ENCODE results near the gene LRRC4C. TPM values are rescaled to one million over a fixed set of nuclear protein-coding genes. Genes with fewer than 3 reads are reported as not detected.

Gene LRRC4C
- total RNA-seq, 1 experiment from 2014 or later, result not detected

DNA sequence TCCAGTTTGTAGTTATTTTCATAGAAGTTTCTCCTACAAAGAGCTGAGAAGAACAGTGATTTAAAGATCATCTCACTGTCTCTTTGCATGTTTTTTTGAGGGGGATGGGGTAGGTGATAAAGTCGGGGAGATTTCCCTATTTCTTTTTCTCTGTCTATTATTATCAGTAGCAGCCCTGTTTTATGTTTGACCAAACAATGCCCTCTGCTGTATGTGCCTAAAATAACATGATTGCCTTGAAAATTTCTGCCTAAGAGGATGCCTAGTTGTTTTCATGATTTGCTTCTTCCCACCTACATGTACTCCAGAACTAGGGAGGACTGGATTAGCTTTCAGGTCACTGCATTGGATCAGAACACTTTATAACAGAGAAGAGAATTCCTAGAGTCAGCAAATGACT is 1330.2 kb downstream of the LRRC4C start:
- no peak overlapping the region for H3K4me3 ChIP-seq (ENCODE audit: low read length)
- H3K36me3 ChIP-seq (ENCODE audit: low read depth, low read length), result no peaks in the 10 kb centered on the region
- POLR2A ChIA-PET (ENCODE audit: unreplicated experiment), result no interaction called here
- no TSS peak for BruUV-seq (replicated peaks)
- 0 out of 2 replicates have a peak, but pooled peaks cover 7% of the 10 kb centered on the region for H3K27me3 ChIP-seq (ENCODE audit: low read length)
- H2AFZ ChIP-seq (ENCODE audit: low read length), result no peak overlapping the region
- no peak for ATAC-seq
- H3K4me2 ChIP-seq (ENCODE audit: low read length), result no peak overlapping the region
- no peaks in the 10 kb centered on the region for H3K4me1 ChIP-seq (ENCODE audit: insufficient read depth, low read length)
- CTCF ChIA-PET, result no interaction called here
- H3K79me2 ChIP-seq (ENCODE audit: low read length), result no peaks in the 10 kb centered on the region
- intact Hi-C loops (cut with micrococcal nuclease), result no loop called here
- DNase-seq, result peak; percentile 39
- H3K9ac ChIP-seq (ENCODE audit: low read length), result no peak overlapping the region
- H3K9me3 ChIP-seq (ENCODE audit: low read length), result no peaks in the 10 kb centered on the region
- no peaks in the 10 kb centered on the region for H3K9me2 ChIP-seq (replicated peaks; ENCODE audit: low read length)
- TF ChIP-seq, protein P1, sequence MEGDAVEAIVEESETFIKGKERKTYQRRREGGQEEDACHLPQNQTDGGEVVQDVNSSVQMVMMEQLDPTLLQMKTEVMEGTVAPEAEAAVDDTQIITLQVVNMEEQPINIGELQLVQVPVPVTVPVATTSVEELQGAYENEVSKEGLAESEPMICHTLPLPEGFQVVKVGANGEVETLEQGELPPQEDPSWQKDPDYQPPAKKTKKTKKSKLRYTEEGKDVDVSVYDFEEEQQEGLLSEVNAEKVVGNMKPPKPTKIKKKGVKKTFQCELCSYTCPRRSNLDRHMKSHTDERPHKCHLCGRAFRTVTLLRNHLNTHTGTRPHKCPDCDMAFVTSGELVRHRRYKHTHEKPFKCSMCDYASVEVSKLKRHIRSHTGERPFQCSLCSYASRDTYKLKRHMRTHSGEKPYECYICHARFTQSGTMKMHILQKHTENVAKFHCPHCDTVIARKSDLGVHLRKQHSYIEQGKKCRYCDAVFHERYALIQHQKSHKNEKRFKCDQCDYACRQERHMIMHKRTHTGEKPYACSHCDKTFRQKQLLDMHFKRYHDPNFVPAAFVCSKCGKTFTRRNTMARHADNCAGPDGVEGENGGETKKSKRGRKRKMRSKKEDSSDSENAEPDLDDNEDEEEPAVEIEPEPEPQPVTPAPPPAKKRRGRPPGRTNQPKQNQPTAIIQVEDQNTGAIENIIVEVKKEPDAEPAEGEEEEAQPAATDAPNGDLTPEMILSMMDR (conservative IDR thresholded peaks at IDR 0.05; ENCODE audit: low read depth, low read length), result peak; percentile 52
- TF ChIP-seq EZH2phosphoT487 (IDR thresholded peaks at IDR 0.05; ENCODE audit: borderline replicate concordance, low read length), result no peak
- H3F3A ChIP-seq (ENCODE audit: low read length, unreplicated experiment), result no peaks in the 10 kb centered on the region
- H4K20me1 ChIP-seq (ENCODE audit: low read length), result no peaks in the 10 kb centered on the region
- H3K27ac ChIP-seq (ENCODE audit: low read length), result no peak overlapping the region

DNA sequence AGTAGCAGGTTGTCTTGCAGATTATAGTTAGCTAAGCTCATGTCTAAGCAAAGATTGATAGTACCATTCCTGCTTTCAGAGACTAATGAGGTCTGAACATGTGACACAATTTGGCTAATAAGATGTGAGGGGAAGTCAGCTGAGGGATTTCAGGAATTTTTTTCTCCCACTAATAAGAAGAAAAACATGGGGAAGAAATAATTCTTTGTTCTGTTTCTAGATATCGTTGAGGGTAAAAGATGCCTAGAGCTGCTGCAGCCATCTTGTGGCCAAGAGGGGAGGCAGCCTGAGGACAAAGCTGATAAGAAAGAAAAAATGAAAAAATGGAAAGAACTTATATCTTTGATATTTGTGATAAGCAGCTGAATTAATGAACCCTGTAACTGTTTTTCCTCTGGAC is 1334.4 kb downstream of the LRRC4C start:
- no peak overlapping the region for H2AFZ ChIP-seq (ENCODE audit: low read length)
- H3K27ac ChIP-seq (ENCODE audit: low read length), result no peak overlapping the region
- no peaks in the 10 kb centered on the region for H3K27me3 ChIP-seq (ENCODE audit: low read length)
- ATAC-seq (no peak), DNase-seq (peak; percentile 12)
- no peaks in the 10 kb centered on the region for H3F3A ChIP-seq (ENCODE audit: low read length, unreplicated experiment)
- no peak overlapping the region for H3K4me2 ChIP-seq (ENCODE audit: low read length)
- ChIA-PET CTCF (no interaction called here), POLR2A (ENCODE audit: unreplicated experiment) (no interaction called here)
- TF ChIP-seq, protein P1 (conservative IDR thresholded peaks at IDR 0.05; ENCODE audit: low read depth, low read length), result peak; percentile 51
- TF ChIP-seq EZH2 (IDR thresholded peaks at IDR 0.05; ENCODE audit: low read length, unreplicated experiment) (no peak), EZH2phosphoT487 (IDR thresholded peaks at IDR 0.05; ENCODE audit: borderline replicate concordance, low read length) (no peak)
- H3K9ac ChIP-seq (ENCODE audit: low read length), result no peak overlapping the region
- H3K36me3 ChIP-seq (ENCODE audit: low read depth, low read length), result no peaks in the 10 kb centered on the region
- BruUV-seq (replicated peaks), result no TSS peak
- no peaks in the 10 kb centered on the region for H3K79me2 ChIP-seq (ENCODE audit: low read length)
- no peaks in the 10 kb centered on the region for H3K4me1 ChIP-seq (ENCODE audit: insufficient read depth, low read length)
- no peaks in the 10 kb centered on the region for H3K9me2 ChIP-seq (replicated peaks; ENCODE audit: low read length)
- intact Hi-C loops (cut with micrococcal nuclease), result no loop called here
- no peak overlapping the region for H3K4me3 ChIP-seq (ENCODE audit: low read length)
- H3K9me3 ChIP-seq (ENCODE audit: low read length), result no peaks in the 10 kb centered on the region
- no peaks in the 10 kb centered on the region for H4K20me1 ChIP-seq (ENCODE audit: low read length)

DNA sequence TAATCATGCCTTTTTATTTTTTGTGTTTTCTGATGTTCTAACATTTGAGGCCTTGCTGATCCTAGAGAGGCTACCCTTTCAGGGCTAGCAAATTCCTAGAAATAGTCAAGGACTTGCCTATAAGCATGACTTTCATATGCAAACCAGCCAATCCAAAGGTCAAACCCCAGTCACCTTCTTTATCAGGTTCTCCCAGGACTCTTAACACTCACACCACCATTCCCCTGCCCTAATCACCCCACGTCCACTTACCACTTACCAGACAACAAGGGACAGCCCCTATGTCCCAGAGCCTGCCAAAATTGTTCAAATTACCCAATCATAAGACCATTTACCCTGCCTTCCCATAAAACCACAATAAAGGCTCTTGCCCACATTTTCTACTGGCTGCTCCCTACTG is 1339.8 kb downstream of the LRRC4C start:
- no peak overlapping the region for H3K4me2 ChIP-seq (ENCODE audit: low read length)
- H3K27ac ChIP-seq (ENCODE audit: low read length), result no peak overlapping the region
- H3K9ac ChIP-seq (ENCODE audit: low read length), result no peak overlapping the region
- ChIA-PET CTCF (no interaction called here), POLR2A (ENCODE audit: unreplicated experiment) (no interaction called here)
- no peaks in the 10 kb centered on the region for H3K27me3 ChIP-seq (ENCODE audit: low read length)
- H3K36me3 ChIP-seq (ENCODE audit: low read depth, low read length), result no peaks in the 10 kb centered on the region
- no peak overlapping the region for H2AFZ ChIP-seq (ENCODE audit: low read length)
- TF ChIP-seq, protein P1 (conservative IDR thresholded peaks at IDR 0.05; ENCODE audit: low read depth, low read length), result no peak
- no peak for TF ChIP-seq EZH2 (IDR thresholded peaks at IDR 0.05; ENCODE audit: low read length, unreplicated experiment)
- TF ChIP-seq EZH2phosphoT487 (IDR thresholded peaks at IDR 0.05; ENCODE audit: borderline replicate concordance, low read length), result no peak
- no TSS peak for BruUV-seq (replicated peaks)
- no peaks in the 10 kb centered on the region for H3K4me1 ChIP-seq (ENCODE audit: insufficient read depth, low read length)
- H3K9me3 ChIP-seq (ENCODE audit: low read length), result no peaks in the 10 kb centered on the region
- intact Hi-C loops (cut with micrococcal nuclease), result no loop called here
- no peaks in the 10 kb centered on the region for H3K79me2 ChIP-seq (ENCODE audit: low read length)
- no peaks in the 10 kb centered on the region for H4K20me1 ChIP-seq (ENCODE audit: low read length)
- no peaks in the 10 kb centered on the region for H3K9me2 ChIP-seq (replicated peaks; ENCODE audit: low read length)
- H3K4me3 ChIP-seq (ENCODE audit: low read length), result no peak overlapping the region
- no peaks in the 10 kb centered on the region for H3F3A ChIP-seq (ENCODE audit: low read length, unreplicated experiment)
- no peak for DNase-seq
- no peak for ATAC-seq
